GM12874 (cell line): ENCODE measurements around the gene ZMIZ1.

Source experiments
- CTCF ChIP-seq: IDR thresholded peaks from 2 replicates; pipeline ENCODE4 v1.5.1; 2011; ENCODE audit warnings: low read depth, mild to moderate bottlenecking, control low read depth, low read length, moderate library complexity; ENCODE audit not compliant: insufficient read depth

ZMIZ1 gene

GRCh38 chr10:79094412-79095175 is 25.8 kb downstream of the ZMIZ1 start:
- no peak for TF ChIP-seq CTCF

GRCh38 chr10:79095316-79095715 is 26.6 kb downstream of the ZMIZ1 start:
- no peak for TF ChIP-seq CTCF

GRCh38 chr10:79096514-79096913 is 27.7 kb downstream of the ZMIZ1 start:
- no peak for TF ChIP-seq CTCF

GRCh38 chr10:79097021-79097872 is 28.5 kb downstream of the ZMIZ1 start:
- TF ChIP-seq CTCF = no peak

- TF ChIP-seq CTCF = no peak
These were observed 29.3 kb downstream of the ZMIZ1 start for GRCh38 chr10:79098061-79098460.

- TF ChIP-seq CTCF = no peak
These were observed 29.8 kb downstream of the ZMIZ1 start for GRCh38 chr10:79098596-79099015.

- TF ChIP-seq CTCF = no peak
These were observed 31.2 kb downstream of the ZMIZ1 start for GRCh38 chr10:79099898-79100448.
